ENCODE measurements around the gene C10orf90. TPM values are rescaled to one million over a fixed set of nuclear protein-coding genes. Genes with fewer than 3 reads are reported as not detected.

Gene C10orf90
- total RNA-seq, 2 experiments from 2014 or later, result not detected

DNA sequence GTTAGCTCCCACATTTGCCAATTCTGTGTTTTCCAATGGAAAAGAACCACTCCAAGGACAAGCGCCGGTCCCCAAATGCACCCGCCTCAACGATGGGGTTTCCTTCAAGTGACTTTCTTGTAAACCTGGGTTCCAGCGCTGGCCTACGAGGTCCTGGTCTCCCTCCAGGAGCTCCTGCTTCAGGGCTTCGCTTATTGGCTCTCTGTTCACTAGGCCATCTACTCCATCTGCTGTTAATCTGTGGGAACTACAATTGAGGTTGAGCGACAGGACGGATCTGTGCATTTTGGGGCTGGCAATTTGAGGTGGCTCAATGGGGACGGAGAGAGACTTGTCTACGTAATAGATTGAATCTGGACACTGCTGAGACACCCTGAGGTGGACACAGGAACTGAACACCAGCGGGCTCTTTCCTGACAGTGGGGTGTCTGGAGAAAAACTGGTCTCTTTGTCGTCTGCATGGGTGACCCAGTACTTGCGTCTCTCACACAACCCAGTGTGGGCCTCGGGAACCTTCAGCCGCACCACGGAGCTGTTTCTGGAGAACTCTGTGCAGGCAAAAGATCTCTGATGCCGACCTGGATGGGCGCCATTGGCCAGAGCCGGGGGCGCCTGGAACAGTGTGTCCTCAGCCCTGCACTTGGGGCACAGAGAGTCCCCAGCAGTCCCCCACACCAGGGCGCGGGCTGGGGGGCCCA, 166.3 kb downstream of the C10orf90 start:
- ChIA-PET CTCF (interaction anchor here (0.6 to 1.1 kb wide), 4 partner anchors 9 to 821 kb away, joined by 3 to 5 read pairs (median 4); partner anchors contain the start of gene TEX36), POLR2A (no interaction called here)
- peaks cover under 1% of the 10 kb centered on the region for H3K9me3 Mint-ChIP-seq (ENCODE audit: low read depth)
- H3K4me1 Mint-ChIP-seq, result no peaks in the 10 kb centered on the region
- intact Hi-C loops (cut with DNase I, micrococcal nuclease), result loop anchor here (1.0 kb wide), 1 partner anchor 522 kb away; no protein-coding TSS in a partner anchor
- H3K4me3 Mint-ChIP-seq, result no peak overlapping the region
- H3K27me3 Mint-ChIP-seq, result no peaks in the 10 kb centered on the region
- no peaks in the 10 kb centered on the region for H3K36me3 Mint-ChIP-seq (ENCODE audit: low read depth)
- DNase-seq (peak; percentile 11), ATAC-seq (no peak)
- H3K27ac Mint-ChIP-seq, result no peak overlapping the region

DNA sequence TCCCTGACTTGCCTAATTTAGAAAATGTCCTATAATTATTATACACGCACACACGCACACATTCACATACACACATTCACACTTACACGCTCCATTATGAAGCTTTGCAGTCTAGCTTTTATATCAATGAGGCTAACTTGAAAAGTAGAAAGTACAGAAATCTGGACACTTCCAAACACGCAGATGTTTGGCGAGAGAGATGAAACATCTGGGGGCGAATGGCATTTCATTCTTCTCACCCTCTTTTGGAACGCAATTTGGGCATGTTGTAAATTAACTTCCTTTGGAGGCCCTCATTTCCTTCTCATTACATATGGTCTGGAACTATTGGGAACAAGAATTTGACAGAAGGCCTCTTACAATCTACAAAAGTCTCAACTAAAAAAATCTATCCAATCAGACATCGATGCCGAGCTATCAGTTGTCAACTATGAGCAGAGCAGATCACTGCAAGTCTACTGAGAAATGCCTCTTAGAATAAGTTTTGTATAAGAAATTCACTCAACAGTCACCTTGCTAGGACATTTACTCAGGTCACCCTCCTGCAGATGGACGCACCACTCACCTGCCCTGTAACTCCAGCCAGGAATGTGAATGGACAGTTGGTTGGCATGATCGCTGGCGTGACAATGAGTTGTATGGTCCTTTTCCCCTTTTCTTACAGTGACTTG, 167.0 kb downstream of the C10orf90 start:
- Mint-ChIP-seq H3K4me1 (no peaks in the 10 kb centered on the region), H3K9me3 (ENCODE audit: low read depth) (no peaks in the 10 kb centered on the region), H3K36me3 (ENCODE audit: low read depth) (no peaks in the 10 kb centered on the region), H3K27ac (no peak overlapping the region), H3K4me3 (no peak overlapping the region), H3K27me3 (no peaks in the 10 kb centered on the region)
- intact Hi-C loops (cut with DNase I, micrococcal nuclease), result loop anchor here (1.0 kb wide), 1 partner anchor 521 kb away; no protein-coding TSS in a partner anchor
- ChIA-PET POLR2A (no interaction called here), CTCF (interaction anchor here (0.6 to 1.1 kb wide), 5 partner anchors 9 to 821 kb away, joined by 3 to 5 read pairs (median 4); partner anchors contain the start of gene TEX36)
- no peak for ATAC-seq
- DNase-seq, result no peak

DNA sequence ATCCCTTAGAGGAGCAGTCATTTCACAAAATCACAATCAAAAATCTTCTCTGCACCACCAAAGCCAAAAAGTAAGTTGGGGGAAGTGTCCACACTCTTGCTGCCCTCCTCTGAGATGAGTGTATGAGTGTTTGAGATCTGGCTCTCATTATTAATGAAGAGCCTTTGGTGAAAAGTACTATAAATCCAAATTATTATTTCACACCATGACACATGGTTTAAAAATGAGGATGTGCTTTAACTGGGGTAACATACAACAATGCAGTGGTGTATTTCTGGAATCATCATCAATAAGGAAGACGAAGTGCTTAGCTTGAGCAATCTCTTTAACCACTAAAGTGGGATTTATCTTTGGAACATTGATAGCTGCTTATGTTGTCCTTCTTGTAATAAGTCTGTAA, 168.1 kb downstream of the C10orf90 start:
- H3K36me3 Mint-ChIP-seq (ENCODE audit: low read depth), result no peaks in the 10 kb centered on the region
- intact Hi-C loops (cut with DNase I, micrococcal nuclease), result no loop called here
- no peak for ATAC-seq
- POLR2A ChIA-PET, result no interaction called here
- no peaks in the 10 kb centered on the region for H3K27me3 Mint-ChIP-seq
- H3K9me3 Mint-ChIP-seq (ENCODE audit: low read depth), result no peaks in the 10 kb centered on the region
- CTCF ChIA-PET, result no interaction called here
- no peak for DNase-seq
- no peak overlapping the region for H3K27ac Mint-ChIP-seq
- no peaks in the 10 kb centered on the region for H3K4me1 Mint-ChIP-seq
- no peak overlapping the region for H3K4me3 Mint-ChIP-seq

DNA sequence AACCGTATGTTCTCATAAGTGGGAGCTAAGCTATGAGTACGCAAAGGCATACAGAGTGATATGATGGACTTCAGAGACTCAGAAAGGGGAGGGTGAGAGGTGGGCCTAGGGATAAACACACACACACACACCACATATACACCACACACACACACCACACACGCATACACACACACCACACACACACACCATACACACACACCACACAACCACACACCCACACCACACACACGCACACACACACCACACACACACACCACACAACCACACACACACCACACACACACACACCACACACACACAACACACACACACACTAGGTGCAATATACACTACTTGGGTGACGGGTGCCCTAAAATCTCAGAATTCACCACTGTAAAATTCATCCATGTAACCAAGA, 168.7 kb downstream of the C10orf90 start:
- H3K27me3 Mint-ChIP-seq, result no peaks in the 10 kb centered on the region
- no peak for DNase-seq
- no peaks in the 10 kb centered on the region for H3K36me3 Mint-ChIP-seq (ENCODE audit: low read depth)
- H3K9me3 Mint-ChIP-seq (ENCODE audit: low read depth), result no peaks in the 10 kb centered on the region
- H3K4me1 Mint-ChIP-seq, result no peaks in the 10 kb centered on the region
- CTCF ChIA-PET, result interaction anchor here (0.8 kb wide), 1 partner anchor 519 kb away, joined by 3 read pairs; no protein-coding TSS in a partner anchor
- POLR2A ChIA-PET, result no interaction called here
- H3K27ac Mint-ChIP-seq, result no peak overlapping the region
- ATAC-seq, result no peak
- no peak overlapping the region for H3K4me3 Mint-ChIP-seq
- intact Hi-C loops (cut with DNase I, micrococcal nuclease), result no loop called here

DNA sequence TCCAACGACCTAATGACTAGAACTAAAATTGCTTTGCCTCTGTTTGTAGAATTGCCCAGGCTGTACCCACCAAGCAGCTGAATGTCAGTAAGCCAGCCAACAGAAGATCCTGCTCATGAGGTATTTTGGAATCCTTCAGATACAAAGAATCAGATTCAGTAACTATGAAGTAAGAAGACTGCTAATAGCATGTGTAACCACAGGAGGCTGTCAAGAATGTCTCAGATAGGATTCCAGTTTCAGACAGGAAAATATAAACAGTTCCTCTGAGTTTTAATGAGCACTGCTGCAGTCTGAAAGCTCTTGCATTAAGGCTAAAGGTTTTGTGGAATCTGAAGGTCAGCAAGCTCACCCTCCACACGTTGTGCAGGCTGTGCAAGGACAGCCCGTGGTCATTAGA, 169.6 kb downstream of the C10orf90 start:
- ATAC-seq, result no peak
- no peaks in the 10 kb centered on the region for H3K4me1 Mint-ChIP-seq
- H3K27ac Mint-ChIP-seq, result no peak overlapping the region
- DNase-seq, result no peak
- no peak overlapping the region for H3K4me3 Mint-ChIP-seq
- intact Hi-C loops (cut with DNase I, micrococcal nuclease), result no loop called here
- H3K27me3 Mint-ChIP-seq, result no peaks in the 10 kb centered on the region
- POLR2A ChIA-PET, result no interaction called here
- CTCF ChIA-PET, result interaction anchor here (0.8 to 1.0 kb wide), 2 partner anchors 114 to 518 kb away, joined by 3 to 4 read pairs; no protein-coding TSS in a partner anchor
- no peaks in the 10 kb centered on the region for H3K36me3 Mint-ChIP-seq (ENCODE audit: low read depth)
- H3K9me3 Mint-ChIP-seq (ENCODE audit: low read depth), result no peaks in the 10 kb centered on the region

DNA sequence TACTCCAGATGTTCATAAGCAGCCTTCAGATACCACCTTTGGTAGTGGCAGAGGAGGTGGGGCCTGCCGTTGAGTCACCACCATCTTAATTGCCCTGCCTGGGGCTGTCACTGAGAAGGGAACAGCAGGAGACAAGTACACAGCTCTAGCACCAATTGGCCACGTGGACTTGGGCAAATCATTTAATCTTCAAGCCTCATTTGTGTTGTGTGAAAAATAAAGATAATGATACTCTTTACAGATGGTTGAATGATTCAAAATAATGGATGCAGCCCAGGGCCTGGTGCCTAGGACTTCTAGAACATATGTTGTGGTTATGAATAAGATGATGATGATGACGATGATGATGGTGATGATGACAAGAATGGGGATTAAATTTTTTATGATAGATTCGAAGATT, 170.3 kb downstream of the C10orf90 start:
- H3K4me3 Mint-ChIP-seq, result no peak overlapping the region
- H3K27me3 Mint-ChIP-seq, result no peaks in the 10 kb centered on the region
- H3K36me3 Mint-ChIP-seq (ENCODE audit: low read depth), result no peaks in the 10 kb centered on the region
- H3K27ac Mint-ChIP-seq, result no peak overlapping the region
- ChIA-PET CTCF (no interaction called here), POLR2A (no interaction called here)
- DNase-seq, result no peak
- H3K4me1 Mint-ChIP-seq, result no peaks in the 10 kb centered on the region
- intact Hi-C loops (cut with DNase I, micrococcal nuclease), result no loop called here
- no peak for ATAC-seq
- no peaks in the 10 kb centered on the region for H3K9me3 Mint-ChIP-seq (ENCODE audit: low read depth)

DNA sequence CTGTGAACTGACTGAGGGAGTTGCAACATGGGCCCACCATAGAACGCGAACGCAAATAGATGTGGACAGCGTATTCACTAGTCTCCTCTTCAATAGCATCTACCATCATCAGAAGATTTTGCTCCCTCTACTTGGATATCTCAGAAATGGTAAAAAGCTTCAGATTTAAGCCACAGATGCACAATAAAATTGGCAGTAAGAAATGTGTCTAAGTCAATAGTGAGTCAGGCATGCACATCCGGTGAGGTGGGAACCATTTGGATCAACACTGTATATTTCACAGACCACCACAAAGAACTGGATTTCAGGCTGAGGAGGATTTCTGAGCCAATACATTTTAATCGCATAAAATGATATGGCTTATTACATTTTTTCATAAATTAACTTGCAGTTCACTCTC, 170.7 kb downstream of the C10orf90 start:
- H3K4me1 Mint-ChIP-seq, result no peaks in the 10 kb centered on the region
- no peaks in the 10 kb centered on the region for H3K27me3 Mint-ChIP-seq
- H3K27ac Mint-ChIP-seq, result no peak overlapping the region
- intact Hi-C loops (cut with DNase I, micrococcal nuclease), result no loop called here
- no peak overlapping the region for H3K4me3 Mint-ChIP-seq
- no peaks in the 10 kb centered on the region for H3K9me3 Mint-ChIP-seq (ENCODE audit: low read depth)
- DNase-seq (no peak), ATAC-seq (no peak)
- POLR2A ChIA-PET, result no interaction called here
- no peaks in the 10 kb centered on the region for H3K36me3 Mint-ChIP-seq (ENCODE audit: low read depth)
- CTCF ChIA-PET, result no interaction called here

DNA sequence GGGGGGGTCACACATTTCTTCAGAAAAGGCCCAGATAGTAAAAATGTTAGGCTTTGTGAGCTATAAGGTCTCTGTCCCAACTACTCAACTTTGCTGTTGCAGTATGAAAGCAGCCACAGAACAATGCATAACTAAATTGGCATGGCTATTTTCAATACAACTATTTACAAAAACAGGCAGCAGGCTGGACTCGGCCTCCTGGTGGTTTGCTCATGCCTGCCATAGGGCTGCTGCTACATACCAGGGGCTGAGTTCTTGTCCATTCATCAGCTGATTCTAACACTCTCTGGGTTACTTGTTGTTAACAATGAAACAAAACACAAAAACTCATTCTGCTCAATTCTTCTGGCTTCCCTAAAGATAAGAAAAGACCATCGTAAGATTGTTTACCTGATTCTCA, 172.8 kb downstream of the C10orf90 start:
- ChIA-PET CTCF (no interaction called here), POLR2A (no interaction called here)
- Mint-ChIP-seq H3K4me3 (no peak overlapping the region), H3K36me3 (ENCODE audit: low read depth) (no peaks in the 10 kb centered on the region), H3K27ac (no peak overlapping the region), H3K4me1 (no peaks in the 10 kb centered on the region), H3K27me3 (no peaks in the 10 kb centered on the region), H3K9me3 (ENCODE audit: low read depth) (no peaks in the 10 kb centered on the region)
- intact Hi-C loops (cut with DNase I, micrococcal nuclease), result no loop called here
- no peak for DNase-seq
- ATAC-seq, result no peak

DNA sequence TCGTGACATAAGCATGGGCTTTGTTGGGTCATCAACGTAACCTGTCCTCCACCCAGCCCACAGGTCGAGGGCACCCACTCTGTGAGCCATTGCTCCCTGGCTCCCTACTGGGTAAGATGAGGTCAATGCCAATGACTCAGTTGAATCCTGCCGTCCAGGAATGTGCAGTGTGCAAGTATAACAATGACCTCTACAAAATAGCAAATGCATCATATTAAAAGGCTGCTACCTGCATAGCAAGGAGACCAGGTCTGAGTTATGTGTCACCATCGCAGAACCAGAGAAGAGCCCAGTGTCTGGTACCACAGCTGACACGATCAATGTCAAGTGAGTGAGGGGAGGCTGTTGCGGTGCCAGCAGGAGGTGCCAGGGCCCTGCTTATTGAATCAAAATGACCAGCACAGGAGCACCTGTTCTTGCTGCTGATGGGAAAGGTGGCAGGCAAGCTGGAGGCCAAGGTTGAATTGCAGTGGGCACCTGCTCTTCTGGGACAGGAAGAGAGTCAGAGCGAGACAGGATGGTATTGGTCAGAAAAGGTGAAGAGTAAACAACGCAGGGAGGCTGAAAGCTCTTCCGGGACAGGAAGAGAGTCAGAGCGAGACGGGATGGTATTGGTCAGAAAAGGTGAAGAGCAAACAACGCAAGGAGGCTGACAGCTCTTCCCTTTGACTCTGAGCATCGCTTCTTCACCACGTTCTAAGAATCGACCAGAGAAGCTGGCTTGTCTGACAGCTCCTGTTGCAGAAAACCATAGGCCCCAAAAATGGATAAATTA, 173.5 kb downstream of the C10orf90 start:
- H3K27ac Mint-ChIP-seq, result no peak overlapping the region
- no peak for DNase-seq
- no peak for ATAC-seq
- H3K9me3 Mint-ChIP-seq (ENCODE audit: low read depth), result no peaks in the 10 kb centered on the region
- no peak overlapping the region for H3K4me3 Mint-ChIP-seq
- CTCF ChIA-PET, result no interaction called here
- no peaks in the 10 kb centered on the region for H3K36me3 Mint-ChIP-seq (ENCODE audit: low read depth)
- no peaks in the 10 kb centered on the region for H3K4me1 Mint-ChIP-seq
- intact Hi-C loops (cut with DNase I, micrococcal nuclease), result no loop called here
- H3K27me3 Mint-ChIP-seq, result no peaks in the 10 kb centered on the region
- POLR2A ChIA-PET, result no interaction called here

GRCh38 chr10:126491476-126491875, 179.0 kb downstream of the C10orf90 start:
- Mint-ChIP-seq H3K36me3 (ENCODE audit: low read depth) (no peaks in the 10 kb centered on the region), H3K4me1 (no peaks in the 10 kb centered on the region), H3K27me3 (no peaks in the 10 kb centered on the region), H3K4me3 (no peak overlapping the region), H3K27ac (no peak overlapping the region), H3K9me3 (ENCODE audit: low read depth) (peaks cover 5% of the 10 kb centered on the region)
- ChIA-PET POLR2A (no interaction called here), CTCF (no interaction called here)
- ATAC-seq, result no peak
- no peak for DNase-seq
- intact Hi-C loops (cut with DNase I, micrococcal nuclease), result no loop called here

DNA sequence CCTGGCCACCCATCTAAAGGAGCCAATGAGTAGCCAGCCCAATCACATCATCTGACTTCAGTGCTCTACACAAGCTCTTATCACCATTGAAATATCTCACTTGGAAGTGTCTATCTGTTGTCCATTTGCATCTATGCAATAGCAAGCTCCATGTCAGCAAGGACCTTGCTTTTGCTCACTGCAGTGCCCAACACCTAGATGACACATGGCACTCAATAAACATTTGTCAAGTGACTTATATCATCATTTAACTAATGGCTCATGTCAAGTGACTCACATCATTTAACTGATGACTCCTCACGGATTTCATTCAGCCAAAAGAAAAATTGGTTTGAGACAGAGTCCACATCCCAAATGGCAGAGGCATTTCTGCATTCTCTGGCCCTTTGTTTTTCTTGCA, 189.3 kb downstream of the C10orf90 start:
- ChIA-PET POLR2A (no interaction called here), CTCF (no interaction called here)
- H3K27ac Mint-ChIP-seq, result no peak overlapping the region
- no peaks in the 10 kb centered on the region for H3K9me3 Mint-ChIP-seq (ENCODE audit: low read depth)
- DNase-seq (no peak), ATAC-seq (no peak)
- H3K4me1 Mint-ChIP-seq, result no peaks in the 10 kb centered on the region
- intact Hi-C loops (cut with DNase I, micrococcal nuclease), result no loop called here
- no peaks in the 10 kb centered on the region for H3K36me3 Mint-ChIP-seq (ENCODE audit: low read depth)
- no peaks in the 10 kb centered on the region for H3K27me3 Mint-ChIP-seq
- H3K4me3 Mint-ChIP-seq, result no peak overlapping the region

DNA sequence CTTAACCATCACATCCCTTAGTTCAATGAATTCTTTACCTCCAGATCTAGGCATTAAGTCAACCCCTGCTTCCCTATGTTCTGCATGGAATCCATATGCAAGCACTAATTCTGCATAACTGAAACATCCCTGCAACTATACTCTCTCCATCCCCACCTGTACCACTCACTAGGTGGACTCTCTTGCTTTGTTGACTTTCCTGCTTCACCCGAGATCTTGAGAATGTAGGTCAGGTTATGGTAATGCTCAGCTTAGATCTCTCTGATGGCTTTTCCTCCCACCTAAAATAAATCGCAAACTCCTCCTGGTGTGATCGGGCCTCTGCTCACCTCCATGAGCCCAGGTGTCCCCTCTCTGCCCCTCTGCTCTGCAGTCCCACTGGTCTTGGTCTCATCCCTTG, 189.8 kb downstream of the C10orf90 start:
- ATAC-seq (no peak), DNase-seq (no peak)
- H3K36me3 Mint-ChIP-seq (ENCODE audit: low read depth), result no peaks in the 10 kb centered on the region
- H3K4me1 Mint-ChIP-seq, result no peaks in the 10 kb centered on the region
- intact Hi-C loops (cut with DNase I, micrococcal nuclease), result no loop called here
- CTCF ChIA-PET, result no interaction called here
- H3K27me3 Mint-ChIP-seq, result no peaks in the 10 kb centered on the region
- no peak overlapping the region for H3K27ac Mint-ChIP-seq
- H3K4me3 Mint-ChIP-seq, result no peak overlapping the region
- no peaks in the 10 kb centered on the region for H3K9me3 Mint-ChIP-seq (ENCODE audit: low read depth)
- POLR2A ChIA-PET, result no interaction called here
